KMS-11 (cell line): ENCODE measurements around the gene NGB.
"Not testable (repeated sequence)": the region's sequence is repeated elsewhere in the genome, so short reads cannot be mapped to it uniquely, and the experiment has no call there.

ENCODE experiments used
- H2AFZ ChIP-seq: fragments of 200-600 bp; sonication (generic); 2 replicates; pipeline ENCODE4 v1.6.1; 2016; ENCODE audit warnings: antibody characterized with exemption, mixed run types, low read depth
- H3K27ac ChIP-seq: fragments of 200-600 bp; sonication (generic); 2 replicates; pipeline ENCODE4 v1.6.1; 2016; ENCODE audit warnings: mild to moderate bottlenecking, mixed run types
- H3K27me3 ChIP-seq: fragments of 200-600 bp; sonication (generic); 2 replicates; pipeline ENCODE4 v1.6.1; 2017; ENCODE audit warnings: mild to moderate bottlenecking, low read depth, mixed run types, moderate library complexity; ENCODE audit not compliant: insufficient read depth
- H3K36me3 ChIP-seq: fragments of 200-600 bp; sonication (generic); 2 replicates; pipeline ENCODE4 v1.6.1; 2017; ENCODE audit warnings: mild to moderate bottlenecking, mixed run types; ENCODE audit not compliant: insufficient read depth
- H3K4me1 ChIP-seq: fragments of 200-600 bp; sonication (generic); 2 replicates; pipeline ENCODE4 v1.6.1; 2016; ENCODE audit warnings: mild to moderate bottlenecking, low read depth, mixed run types; ENCODE audit not compliant: poor library complexity, severe bottlenecking
- H3K4me2 ChIP-seq: fragments of 200-600 bp; sonication (generic); 2 replicates; pipeline ENCODE4 v1.7.0; 2016; ENCODE audit warnings: mild to moderate bottlenecking, mixed run types
- H3K4me3 ChIP-seq: fragments of 200-600 bp; sonication (generic); IDR thresholded peaks from 2 replicates; pipeline ENCODE4 v1.6.1; 2017; ENCODE audit warnings: low read depth, low read length, mixed read lengths; ENCODE audit not compliant: insufficient read depth
- H3K79me2 ChIP-seq: fragments of 200-600 bp; sonication (generic); 2 replicates; pipeline ENCODE4 v1.6.1; 2016; ENCODE audit warnings: low read depth, mixed run types; ENCODE audit not compliant: insufficient read depth
- H3K9ac ChIP-seq: fragments of 200-600 bp; sonication (generic); 2 replicates; pipeline ENCODE4 v1.6.1; 2016; ENCODE audit warnings: mild to moderate bottlenecking, mixed run types
- H4K20me1 ChIP-seq: fragments of 200-600 bp; sonication (generic); 2 replicates; pipeline ENCODE4 v1.6.1; 2016; ENCODE audit warnings: mild to moderate bottlenecking, mixed run types; ENCODE audit not compliant: insufficient read depth
- CTCF ChIP-seq: fragments of 200-600 bp; sonication (generic); conservative IDR thresholded peaks from 2 replicates; pipeline ENCODE4 v1.6.1; 2017; ENCODE audit warnings: low read depth, mild to moderate bottlenecking, antibody characterized with exemption, low read length, moderate library complexity, mixed read lengths

Gene NGB

GRCh38 chr14:77271113-77271710 lies at the start of gene NGB:
NGB (minus strand) TSS chr14:77271206; CDS start chr14:77270937, 269 bp downstream.
- TF ChIP-seq CTCF: no peak
- Histone ChIP-seq H3K4me3 (no peak within 1 kb of the TSS), H3K4me2 (no peak within 1 kb of the TSS), H3K9ac (no peak within 1 kb of the TSS), H3K27ac (no peak within 1 kb of the TSS), H2AFZ (no peak within 1 kb of the TSS), H3K4me1 (no peaks in the 10 kb centered on the region), H4K20me1 (no peaks in the 10 kb centered on the region), H3K27me3 (no peaks in the 10 kb centered on the region), H3K79me2 (no peaks in the 10 kb centered on the region), H3K36me3 (no peaks in the 10 kb centered on the region)

GRCh38 chr14:77320238-77320935 lies 49.4 kb upstream of the NGB start, which contains the start of gene POMT2:
POMT2 (minus strand) TSS chr14:77320883; CDS start chr14:77320681, 202 bp downstream.
- Histone ChIP-seq H2AFZ (peak within 1 kb of the TSS; percentile 88), H3K27ac (peak within 1 kb of the TSS; percentile 69), H4K20me1 (no peaks in the 10 kb centered on the region)

GRCh38 chr14:77319422-77319821 lies 48.4 kb upstream of the NGB start:
- Histone ChIP-seq H3K4me2 (peak overlapping the region; percentile 54; the same call in 1 of the 2 replicates), H3K27me3 (no peaks in the 10 kb centered on the region), H3K4me1 (peaks cover 5% of the 10 kb centered on the region), H3K9ac (no peak overlapping the region), H4K20me1 (no peaks in the 10 kb centered on the region), H2AFZ (no peak overlapping the region), H3K36me3 (no peaks in the 10 kb centered on the region), H3K27ac (no peak overlapping the region), H3K4me3 (no peak overlapping the region), H3K79me2 (no peaks in the 10 kb centered on the region)
- no peak for TF ChIP-seq CTCF

More at GRCh38 chr14:77320238-77320935, 49.4 kb upstream of the NGB start, which contains the start of gene POMT2:
- H3K4me3 ChIP-seq: no peak within 1 kb of the TSS
- H3K4me2 ChIP-seq: peak within 1 kb of the TSS; percentile 54; the same call in 1 of the 2 replicates
- no peaks in the 10 kb centered on the region for H3K79me2 ChIP-seq
- H3K4me1 ChIP-seq: peaks cover 5% of the 10 kb centered on the region
- no peak for TF ChIP-seq CTCF
- H3K36me3 ChIP-seq: no peaks in the 10 kb centered on the region
- peak within 1 kb of the TSS; percentile 78 for H3K9ac ChIP-seq
- no peaks in the 10 kb centered on the region for H3K27me3 ChIP-seq

- H3K9ac ChIP-seq, H2AFZ ChIP-seq, H3K4me3 ChIP-seq, H3K79me2 ChIP-seq, H3K4me1 ChIP-seq, H3K27me3 ChIP-seq, H3K4me2 ChIP-seq, H3K36me3 ChIP-seq, H3K27ac ChIP-seq, H4K20me1 ChIP-seq: not testable (repeated sequence)
These were observed 47.8 kb upstream of the NGB start for GRCh38 chr14:77318756-77319155.
